ENCODE data around the gene MAP2. TPM values are rescaled to one million over a fixed set of nuclear protein-coding genes. Genes with fewer than 3 reads are reported as not detected.

Gene MAP2
- total RNA-seq, 1 experiment from 2014 or later, result 0.43 TPM

- Histone ChIP-seq H3K9me3 (peaks cover 4% of the 10 kb centered on the region; the same call in 1 of the 2 replicates), H3K36me3 (no peaks in the 10 kb centered on the region), H3K27me3 (no peaks in the 10 kb centered on the region), H3K4me3 (no peak overlapping the region)
- DNase-seq, result no peak
Measured at GRCh38 chr2:209413311-209414014, 10.4 kb upstream of the MAP2 start.

- H3K36me3 ChIP-seq, result no peaks in the 10 kb centered on the region
- H3K4me3 ChIP-seq, result no peak overlapping the region
- no peak for DNase-seq
- H3K9me3 ChIP-seq, result peaks cover 4% of the 10 kb centered on the region; the same call in 1 of the 2 replicates
- no peaks in the 10 kb centered on the region for H3K27me3 ChIP-seq
Measured at GRCh38 chr2:209416913-209417312, 6.9 kb upstream of the MAP2 start.

GRCh38 chr2:209422191-209422754 lies 1.6 kb upstream of the MAP2 start:
- Histone ChIP-seq H3K4me3 (no peak overlapping the region), H3K27me3 (no peaks in the 10 kb centered on the region), H3K9me3 (no peaks in the 10 kb centered on the region), H3K36me3 (no peaks in the 10 kb centered on the region)
- no peak for DNase-seq

GRCh38 chr2:209424199-209424701 lies 403 bp downstream of the MAP2 start:
- no peak for DNase-seq
- H3K27me3 ChIP-seq, result no peaks in the 10 kb centered on the region

GRCh38 chr2:209424781-209425470 lies 1.1 kb downstream of the MAP2 start:
- Histone ChIP-seq H3K4me3 (peak overlapping the region; percentile 51), H3K9me3 (no peaks in the 10 kb centered on the region), H3K36me3 (no peaks in the 10 kb centered on the region), H3K27me3 (no peaks in the 10 kb centered on the region)
- no peak for DNase-seq

More at GRCh38 chr2:209424199-209424701, 403 bp downstream of the MAP2 start:
- no peaks in the 10 kb centered on the region for H3K9me3 ChIP-seq
- H3K4me3 ChIP-seq, result peak overlapping the region; percentile 51
- H3K36me3 ChIP-seq, result no peaks in the 10 kb centered on the region

GRCh38 chr2:209425471-209426071 lies 1.7 kb downstream of the MAP2 start:
- no peak overlapping the region for H3K4me3 ChIP-seq
- DNase-seq, result peak; percentile 16

GRCh38 chr2:209426432-209426831 lies 2.6 kb downstream of the MAP2 start:
- no peak for DNase-seq
- Histone ChIP-seq H3K4me3 (no peak overlapping the region), H3K9me3 (no peaks in the 10 kb centered on the region), H3K27me3 (no peaks in the 10 kb centered on the region), H3K36me3 (no peaks in the 10 kb centered on the region)

More at GRCh38 chr2:209425471-209426071, 1.7 kb downstream of the MAP2 start:
- no peaks in the 10 kb centered on the region for H3K9me3 ChIP-seq
- no peaks in the 10 kb centered on the region for H3K36me3 ChIP-seq
- H3K27me3 ChIP-seq, result no peaks in the 10 kb centered on the region

GRCh38 chr2:209431701-209432100 lies 7.9 kb downstream of the MAP2 start:
- Histone ChIP-seq H3K36me3 (no peaks in the 10 kb centered on the region), H3K9me3 (no peaks in the 10 kb centered on the region), H3K27me3 (no peaks in the 10 kb centered on the region), H3K4me3 (no peak overlapping the region)
- DNase-seq, result peak; percentile 80

- Histone ChIP-seq H3K36me3 (no peaks in the 10 kb centered on the region), H3K9me3 (no peaks in the 10 kb centered on the region), H3K27me3 (no peaks in the 10 kb centered on the region), H3K4me3 (no peak overlapping the region)
- no peak for DNase-seq
Measured at GRCh38 chr2:209441541-209441940, 17.7 kb downstream of the MAP2 start.

- H3K36me3 ChIP-seq, result no peaks in the 10 kb centered on the region
- H3K27me3 ChIP-seq, result no peaks in the 10 kb centered on the region
- no peak for DNase-seq
- H3K4me3 ChIP-seq, result no peak overlapping the region
- no peaks in the 10 kb centered on the region for H3K9me3 ChIP-seq
Measured at GRCh38 chr2:209442939-209443338, 19.1 kb downstream of the MAP2 start.

GRCh38 chr2:209445485-209445884 lies 21.6 kb downstream of the MAP2 start:
- Histone ChIP-seq H3K9me3 (no peaks in the 10 kb centered on the region), H3K27me3 (no peaks in the 10 kb centered on the region), H3K36me3 (no peaks in the 10 kb centered on the region), H3K4me3 (no peak overlapping the region)
- DNase-seq, result no peak

- Histone ChIP-seq H3K27me3 (no peaks in the 10 kb centered on the region), H3K4me3 (no peak overlapping the region), H3K36me3 (no peaks in the 10 kb centered on the region), H3K9me3 (no peaks in the 10 kb centered on the region)
- DNase-seq, result no peak
Measured at GRCh38 chr2:209451209-209451834, 27.5 kb downstream of the MAP2 start.

GRCh38 chr2:209456489-209456888 lies 32.6 kb downstream of the MAP2 start:
- Histone ChIP-seq H3K27me3 (no peaks in the 10 kb centered on the region), H3K36me3 (no peaks in the 10 kb centered on the region), H3K9me3 (no peaks in the 10 kb centered on the region), H3K4me3 (no peak overlapping the region)
- no peak for DNase-seq

GRCh38 chr2:209458008-209458979 lies 34.4 kb downstream of the MAP2 start:
- H3K4me3 ChIP-seq, result no peak overlapping the region
- H3K27me3 ChIP-seq, result no peaks in the 10 kb centered on the region
- no peaks in the 10 kb centered on the region for H3K36me3 ChIP-seq
- DNase-seq, result no peak
- no peaks in the 10 kb centered on the region for H3K9me3 ChIP-seq

GRCh38 chr2:209459359-209459758 lies 35.5 kb downstream of the MAP2 start:
- Histone ChIP-seq H3K4me3 (no peak overlapping the region), H3K27me3 (no peaks in the 10 kb centered on the region), H3K36me3 (no peaks in the 10 kb centered on the region), H3K9me3 (no peaks in the 10 kb centered on the region)
- no peak for DNase-seq

Measured in MG63 (cell line).